Neural cell (in vitro differentiated cells): ENCODE results near the gene TLR9. TPM values are rescaled to one million over a fixed set of nuclear protein-coding genes. Genes with fewer than 3 reads are reported as not detected.

Experiments used
- H2AFZ ChIP-seq: fragments of 200-600, 300-800 bp; sonication (generic), shearing (Covaris generic); 2 replicates; pipeline ENCODE4 v1.6.0; 2014; ENCODE audit warnings: low read depth, mild to moderate bottlenecking, antibody characterized with exemption, low read length, moderate library complexity
- H3F3A ChIP-seq: fragments of 200-600 bp; shearing (Covaris generic); 2 replicates; pipeline ENCODE4 v1.6.1; 2016; ENCODE audit warnings: mild to moderate bottlenecking, moderate library complexity, mixed read lengths, antibody characterized with exemption, low read length; ENCODE audit not compliant: insufficient read depth, poor library complexity, severe bottlenecking
- H3K27ac ChIP-seq: fragments of 200-600, 300-800 bp; sonication (generic), shearing (Covaris generic); 2 replicates; pipeline ENCODE4 v1.5.1; 2014; ENCODE audit warnings: mild to moderate bottlenecking, low read length, moderate library complexity
- H3K27me3 ChIP-seq: fragments of 300-800, 200-600 bp; sonication (generic), shearing (Covaris generic); 2 replicates; pipeline ENCODE4 v1.6.0; 2014; ENCODE audit warnings: mild to moderate bottlenecking, low read depth, low read length, moderate library complexity; ENCODE audit not compliant: insufficient read depth
- H3K36me3 ChIP-seq: fragments of 300-800, 200-600 bp; sonication (generic), shearing (Covaris generic); 2 replicates; pipeline ENCODE4 v1.5.1; 2014; ENCODE audit warnings: mild to moderate bottlenecking, antibody characterized with exemption, low read length, moderate library complexity; ENCODE audit not compliant: insufficient read depth
- H3K4me2 ChIP-seq: fragments of 300-800, 200-600 bp; sonication (generic), shearing (Covaris generic); 2 replicates; pipeline ENCODE4 v1.6.0; 2014; ENCODE audit warnings: mild to moderate bottlenecking, low read length
- H3K4me3 ChIP-seq: fragments of 300-800, 200-600 bp; sonication (generic), shearing (Covaris generic); 2 replicates; pipeline ENCODE4 v1.5.1; 2014; ENCODE audit warnings: mild to moderate bottlenecking, low read length, moderate library complexity
- H3K79me2 ChIP-seq: fragments of 200-600 bp; shearing (Covaris generic); replicated peaks from 2 replicates; pipeline ENCODE4 v1.6.0; 2014; ENCODE audit warnings: mild to moderate bottlenecking, low read length, moderate library complexity; ENCODE audit not compliant: insufficient read depth
- H3K9ac ChIP-seq: fragments of 300-800, 200-600 bp; sonication (generic), shearing (Covaris generic); 2 replicates; pipeline ENCODE4 v1.6.1; 2016; ENCODE audit warnings: mild to moderate bottlenecking, low read length, mixed read lengths
- H3K9me2 ChIP-seq: fragments of 200-600 bp; shearing (Covaris generic); 2 replicates; pipeline ENCODE4 v1.6.1; 2016; ENCODE audit warnings: mild to moderate bottlenecking, low read length, mixed read lengths; ENCODE audit not compliant: insufficient read depth
- H3K9me3 ChIP-seq: fragments of 200-600, 300-800 bp; sonication (generic), shearing (Covaris generic); 2 replicates; pipeline ENCODE4 v1.6.1; 2016; ENCODE audit warnings: mild to moderate bottlenecking, mixed run types, low read length, moderate library complexity, mixed read lengths
- H4K20me1 ChIP-seq: fragments of 200-600 bp; shearing (Covaris generic); 2 replicates; pipeline ENCODE4 v1.6.1; 2016; ENCODE audit warnings: mild to moderate bottlenecking, mixed run types; ENCODE audit not compliant: insufficient read depth
- CTCF ChIP-seq: fragments of 450-650 bp; IDR thresholded peaks from 2 replicates; pipeline ENCODE4 v1.5.1; 2014; ENCODE audit warnings: antibody characterized with exemption, mild to moderate bottlenecking, moderate library complexity; ENCODE audit not compliant: poor library complexity, severe bottlenecking
- EP300 ChIP-seq: fragments of 450-650 bp; conservative IDR thresholded peaks from 2 replicates; pipeline ENCODE4 v1.6.1; 2014; ENCODE audit warnings: antibody characterized with exemption, mild to moderate bottlenecking, moderate library complexity; ENCODE audit not compliant: poor library complexity, severe bottlenecking
- EZH2 ChIP-seq: fragments of 200-600, 300-800 bp; shearing (Covaris generic), sonication (generic); IDR thresholded peaks from 2 replicates; pipeline ENCODE4 v1.6.1; 2014; ENCODE audit warnings: antibody characterized with exemption, low read length, borderline replicate concordance, mild to moderate bottlenecking; ENCODE audit not compliant: insufficient read depth, poor library complexity, severe bottlenecking
- MXI1 ChIP-seq: fragments of 450-650 bp; conservative IDR thresholded peaks from 2 replicates; pipeline ENCODE4 v1.6.1; 2014; ENCODE audit warnings: antibody characterized with exemption, mild to moderate bottlenecking; ENCODE audit not compliant: poor library complexity, severe bottlenecking
- POLR2AphosphoS5 ChIP-seq: IDR thresholded peaks from 2 replicates; pipeline ENCODE4 v1.6.1; 2012
- RAD21 ChIP-seq: fragments of 450-650 bp; conservative IDR thresholded peaks from 2 replicates; pipeline ENCODE4 v1.6.1; 2014; ENCODE audit warnings: antibody characterized with exemption, mild to moderate bottlenecking, moderate library complexity
- REST ChIP-seq: IDR thresholded peaks from 2 replicates; pipeline ENCODE4 v1.6.1; 2012; ENCODE audit warnings: borderline replicate concordance
- SMC3 ChIP-seq: fragments of 450-650 bp; conservative IDR thresholded peaks from 2 replicates; pipeline ENCODE4 v1.6.1; 2014; ENCODE audit warnings: antibody characterized with exemption, mild to moderate bottlenecking, moderate library complexity; ENCODE audit not compliant: poor library complexity
- TAF1 ChIP-seq: IDR thresholded peaks from 2 replicates; pipeline ENCODE4 v1.6.1; 2012; ENCODE audit warnings: low read depth
- polyA plus RNA-seq: library from polyadenylated mRNA; depleted of rRNA; stranded (reverse); fragments of >200 nt; gene quantifications from 2 replicates; pipeline ENCODE4 v1.2.3, GENCODE V29; 2014

The TLR9 gene
- polyA plus RNA-seq, 1 donor from 2014 or later, result not detected

DNA sequence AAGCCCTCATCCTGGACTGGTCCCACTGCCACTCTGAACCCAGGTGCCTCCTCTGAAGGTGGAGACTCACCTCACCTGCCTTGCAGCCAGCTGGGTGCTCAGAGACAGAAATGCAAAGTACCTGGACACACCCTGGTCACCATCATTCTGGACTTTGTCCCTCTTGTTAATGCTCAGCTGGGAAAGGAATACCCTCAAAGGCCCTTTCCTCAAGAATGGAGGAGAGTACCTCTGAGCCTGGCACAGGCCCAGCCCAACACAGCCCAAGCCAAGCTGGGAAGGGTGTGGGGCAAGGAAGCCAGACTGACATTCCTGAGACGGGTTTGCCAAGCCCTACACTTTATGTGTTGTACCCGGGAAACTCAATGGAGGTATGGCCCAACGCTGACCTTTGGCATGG lies 28.5 kb downstream of the TLR9 start:
- TF ChIP-seq REST (no peak), TAF1 (no peak), CTCF (no peak), RAD21 (no peak), SMC3 (no peak), MXI1 (no peak), POLR2AphosphoS5 (no peak), EP300 (no peak), EZH2 (no peak)
- Histone ChIP-seq H3K4me3 (no peak overlapping the region), H3K4me2 (peak overlapping the region; percentile 89), H3K79me2 (peaks cover 15% of the 10 kb centered on the region), H3F3A (no peaks in the 10 kb centered on the region), H2AFZ (no peak overlapping the region), H4K20me1 (no peaks in the 10 kb centered on the region), H3K27me3 (no peaks in the 10 kb centered on the region), H3K9ac (no peak overlapping the region), H3K9me3 (no peaks in the 10 kb centered on the region), H3K9me2 (no peaks in the 10 kb centered on the region), H3K36me3 (no peaks in the 10 kb centered on the region), H3K27ac (no peak overlapping the region)

GRCh38 chr3:52195823-52196331 lies 29.6 kb downstream of the TLR9 start:
- Histone ChIP-seq H3K9me2 (no peaks in the 10 kb centered on the region), H2AFZ (no peak overlapping the region), H3K79me2 (peaks cover 15% of the 10 kb centered on the region)

More at GRCh38 chr3:52195823-52196331, 29.6 kb downstream of the TLR9 start:
- no peaks in the 10 kb centered on the region for H3F3A ChIP-seq
- H3K27ac ChIP-seq, result no peak overlapping the region
- H3K9me3 ChIP-seq, result no peaks in the 10 kb centered on the region
- H3K36me3 ChIP-seq, result no peaks in the 10 kb centered on the region
- no peak for TF ChIP-seq REST
- TF ChIP-seq TAF1, result no peak
- TF ChIP-seq EP300, result no peak
- no peak for TF ChIP-seq RAD21
- no peak for TF ChIP-seq CTCF
- no peak for TF ChIP-seq SMC3
- TF ChIP-seq MXI1, result no peak
- TF ChIP-seq EZH2, result no peak
- TF ChIP-seq POLR2AphosphoS5, result no peak
- no peaks in the 10 kb centered on the region for H3K27me3 ChIP-seq
- H4K20me1 ChIP-seq, result no peaks in the 10 kb centered on the region
- H3K4me3 ChIP-seq, result no peak overlapping the region
- no peak overlapping the region for H3K9ac ChIP-seq
- H3K4me2 ChIP-seq, result no peak overlapping the region
